ENCODE results near the gene BUD23.

Gene BUD23

DNA sequence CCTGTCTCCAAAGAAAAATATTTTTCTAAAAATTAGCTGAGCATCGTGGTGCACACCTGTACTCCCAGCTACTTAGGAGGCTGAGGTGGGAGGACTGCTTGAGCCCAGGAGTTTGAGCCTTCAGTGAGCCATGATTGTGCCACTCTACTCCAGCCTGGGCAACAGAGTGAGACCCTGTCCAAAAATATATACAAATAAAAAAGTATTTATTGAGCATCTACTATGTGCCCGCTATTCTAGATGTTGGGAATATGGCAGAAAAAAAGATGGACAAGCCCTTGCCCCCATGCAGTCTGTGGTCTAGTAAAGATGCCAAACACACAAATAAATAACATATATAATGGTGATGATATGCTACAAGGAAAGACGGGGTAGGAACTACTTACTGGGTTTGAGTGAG is 40.4 kb downstream of the BUD23 start:
- Histone ChIP-seq H3K4me1 (no peaks in the 10 kb centered on the region; the same call in 1 of the 2 replicates), H3K4me3 (ENCODE audit: low read depth, low read length) (no peak overlapping the region), H3K27me3 (no peaks in the 10 kb centered on the region; the same call in 1 of the 2 replicates), H3K36me3 (no peaks in the 10 kb centered on the region), H3K9me3 (no peaks in the 10 kb centered on the region)
- no peak for DNase-seq
- TF ChIP-seq, protein P1, sequence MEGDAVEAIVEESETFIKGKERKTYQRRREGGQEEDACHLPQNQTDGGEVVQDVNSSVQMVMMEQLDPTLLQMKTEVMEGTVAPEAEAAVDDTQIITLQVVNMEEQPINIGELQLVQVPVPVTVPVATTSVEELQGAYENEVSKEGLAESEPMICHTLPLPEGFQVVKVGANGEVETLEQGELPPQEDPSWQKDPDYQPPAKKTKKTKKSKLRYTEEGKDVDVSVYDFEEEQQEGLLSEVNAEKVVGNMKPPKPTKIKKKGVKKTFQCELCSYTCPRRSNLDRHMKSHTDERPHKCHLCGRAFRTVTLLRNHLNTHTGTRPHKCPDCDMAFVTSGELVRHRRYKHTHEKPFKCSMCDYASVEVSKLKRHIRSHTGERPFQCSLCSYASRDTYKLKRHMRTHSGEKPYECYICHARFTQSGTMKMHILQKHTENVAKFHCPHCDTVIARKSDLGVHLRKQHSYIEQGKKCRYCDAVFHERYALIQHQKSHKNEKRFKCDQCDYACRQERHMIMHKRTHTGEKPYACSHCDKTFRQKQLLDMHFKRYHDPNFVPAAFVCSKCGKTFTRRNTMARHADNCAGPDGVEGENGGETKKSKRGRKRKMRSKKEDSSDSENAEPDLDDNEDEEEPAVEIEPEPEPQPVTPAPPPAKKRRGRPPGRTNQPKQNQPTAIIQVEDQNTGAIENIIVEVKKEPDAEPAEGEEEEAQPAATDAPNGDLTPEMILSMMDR (IDR thresholded peaks at IDR 0.05; ENCODE audit: low read depth, low read length) = no peak

- no peaks in the 10 kb centered on the region; the same call in 1 of the 2 replicates for H3K27me3 ChIP-seq
- H3K4me3 ChIP-seq (ENCODE audit: low read depth, low read length) = no peak overlapping the region
- no peaks in the 10 kb centered on the region for H3K4me1 ChIP-seq
- TF ChIP-seq, protein P1 (IDR thresholded peaks at IDR 0.05; ENCODE audit: low read depth, low read length) = no peak
- no peaks in the 10 kb centered on the region for H3K9me3 ChIP-seq
- DNase-seq = no peak
- H3K36me3 ChIP-seq = no peaks in the 10 kb centered on the region
Observed at GRCh38 chr7:73726083-73726466, 42.7 kb downstream of the BUD23 start.

- H3K27me3 ChIP-seq = no peaks in the 10 kb centered on the region; the same call in 1 of the 2 replicates
- no peaks in the 10 kb centered on the region for H3K9me3 ChIP-seq
- TF ChIP-seq, protein P1 (IDR thresholded peaks at IDR 0.05; ENCODE audit: low read depth, low read length) = no peak
- H3K4me1 ChIP-seq = no peaks in the 10 kb centered on the region
- DNase-seq = no peak
- no peak overlapping the region for H3K4me3 ChIP-seq (ENCODE audit: low read depth, low read length)
- H3K36me3 ChIP-seq = no peaks in the 10 kb centered on the region
Observed at GRCh38 chr7:73727952-73728351, 44.6 kb downstream of the BUD23 start.

DNA sequence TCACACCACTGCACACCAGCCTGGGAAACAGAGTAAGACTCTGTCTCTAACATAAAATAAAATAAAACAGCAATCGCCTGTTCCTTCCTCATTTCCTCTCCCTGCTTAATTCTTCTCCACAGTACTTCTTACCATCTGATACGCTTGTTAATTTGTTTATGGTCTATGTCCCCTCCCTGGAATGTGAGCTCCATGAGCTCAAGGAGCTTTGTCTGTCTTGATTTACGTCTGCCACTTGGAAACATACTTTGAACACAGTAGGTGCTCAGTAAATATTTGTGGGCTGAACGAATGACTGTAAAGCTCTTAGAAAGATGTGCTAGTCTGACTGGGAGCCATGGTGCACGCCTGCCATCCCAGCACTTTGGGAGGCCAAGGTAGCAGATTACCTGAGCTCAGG is 45.2 kb downstream of the BUD23 start:
- Histone ChIP-seq H3K27me3 (no peaks in the 10 kb centered on the region; the same call in 1 of the 2 replicates), H3K4me3 (ENCODE audit: low read depth, low read length) (no peak overlapping the region), H3K4me1 (no peaks in the 10 kb centered on the region), H3K9me3 (no peaks in the 10 kb centered on the region), H3K36me3 (no peaks in the 10 kb centered on the region)
- TF ChIP-seq, protein P1 (IDR thresholded peaks at IDR 0.05; ENCODE audit: low read depth, low read length) = no peak
- no peak for DNase-seq

DNA sequence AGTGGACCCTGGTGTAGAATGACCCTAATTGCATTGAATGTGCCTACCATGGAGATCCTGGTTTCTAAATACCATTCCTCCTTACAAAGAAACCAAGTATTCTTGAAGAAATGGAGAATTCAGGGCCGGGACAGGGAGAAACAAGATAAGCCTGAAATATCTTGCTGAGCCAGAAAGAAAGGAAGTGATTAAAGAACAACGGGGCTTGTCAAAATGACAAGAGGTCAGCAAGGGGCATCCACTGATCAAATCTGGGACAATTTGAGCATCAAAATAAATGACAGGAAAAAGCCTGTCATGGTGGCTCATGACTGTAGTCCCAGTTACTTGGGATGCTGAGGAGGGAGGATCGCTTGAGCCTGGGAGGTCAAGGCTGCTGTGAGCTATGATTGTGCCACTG is 47.1 kb downstream of the BUD23 start:
- Histone ChIP-seq H3K27me3 (no peaks in the 10 kb centered on the region; the same call in 1 of the 2 replicates), H3K36me3 (no peaks in the 10 kb centered on the region), H3K4me1 (no peaks in the 10 kb centered on the region), H3K9me3 (no peaks in the 10 kb centered on the region), H3K4me3 (ENCODE audit: low read depth, low read length) (no peak overlapping the region)
- TF ChIP-seq, protein P1 (IDR thresholded peaks at IDR 0.05; ENCODE audit: low read depth, low read length) = no peak
- no peak for DNase-seq

DNA sequence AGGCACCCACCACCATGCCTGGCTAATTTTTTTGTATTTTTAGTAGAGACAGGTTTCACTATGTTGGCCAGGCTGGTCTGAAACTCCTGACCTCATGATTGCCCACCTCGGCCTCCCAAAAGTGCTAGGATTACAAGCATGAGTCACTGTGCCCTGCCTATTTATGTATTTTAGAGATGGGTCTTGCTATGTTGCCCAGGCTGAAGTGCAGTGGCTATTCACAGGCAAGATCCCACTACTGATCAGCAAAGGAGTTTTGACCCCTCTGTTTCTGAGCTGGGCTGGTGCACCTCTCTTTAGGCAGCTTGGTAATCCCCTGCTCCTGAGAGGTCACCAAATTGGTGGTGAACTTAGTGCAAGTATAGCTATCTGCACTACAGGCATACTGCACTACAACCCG is 49.0 kb downstream of the BUD23 start:
- H3K36me3 ChIP-seq = no peaks in the 10 kb centered on the region
- H3K9me3 ChIP-seq = no peaks in the 10 kb centered on the region
- no peaks in the 10 kb centered on the region; the same call in 1 of the 2 replicates for H3K27me3 ChIP-seq
- TF ChIP-seq, protein P1 (IDR thresholded peaks at IDR 0.05; ENCODE audit: low read depth, low read length) = no peak
- no peak for DNase-seq
- no peaks in the 10 kb centered on the region for H3K4me1 ChIP-seq
- H3K4me3 ChIP-seq (ENCODE audit: low read depth, low read length) = no peak overlapping the region
